ENCODE measurements around the gene IFITM10. TPM values are rescaled to one million over a fixed set of nuclear protein-coding genes. Genes with fewer than 3 reads are reported as not detected.

Gene IFITM10
- total RNA-seq, 1 experiment from 2014 or later: 0.59 TPM

- H3K4me3 Mint-ChIP-seq: no peak overlapping the region
- Histone ChIP-seq H3K27me3 (ENCODE audit: insufficient read depth, low read length) (no peaks in the 10 kb centered on the region), H3T11ph (ENCODE audit: low read length) (no peak overlapping the region), H3K23ac (ENCODE audit: insufficient read length, low read depth, low read length) (no peak overlapping the region), H3K4me2 (ENCODE audit: insufficient read depth, insufficient read length, low read length) (no peak overlapping the region), H3K27ac (ENCODE audit: insufficient read length, low read depth, low read length) (no peak overlapping the region), H4K20me1 (ENCODE audit: control insufficient read depth, insufficient read depth, insufficient read length) (no peaks in the 10 kb centered on the region), H3K23me2 (ENCODE audit: insufficient read length, low read depth, low read length, poor library complexity, severe bottlenecking) (no peaks in the 10 kb centered on the region), H2AFZ (ENCODE audit: low read length) (no peak overlapping the region), H3K79me1 (ENCODE audit: insufficient read depth, low read depth, low read length, poor library complexity, severe bottlenecking) (no peaks in the 10 kb centered on the region), H3K79me2 (ENCODE audit: insufficient read depth, low read length) (no peaks in the 10 kb centered on the region), H2AK5ac (ENCODE audit: insufficient read length, low read length) (no peak overlapping the region), H3K4me1 (ENCODE audit: insufficient read depth, low read length) (peaks cover 6% of the 10 kb centered on the region; the same call in 1 of the 2 replicates), H3K4ac (ENCODE audit: low read depth, low read length) (no peak overlapping the region), H2BK5ac (ENCODE audit: insufficient read length, low read length) (no peak overlapping the region), H3K18ac (ENCODE audit: insufficient read length, low read depth, low read length) (no peak overlapping the region), H3K9me3 (ENCODE audit: control insufficient read depth, low read depth, low read length) (no peaks in the 10 kb centered on the region), H3K56ac (ENCODE audit: insufficient read length, low read depth, low read length) (no peak overlapping the region), H2BK12ac (ENCODE audit: insufficient read length, low read depth, low read length) (no peak overlapping the region), H3K14ac (ENCODE audit: insufficient read depth, low read length) (no peak overlapping the region), H3K9ac (ENCODE audit: extremely low read depth, insufficient read length, low read length) (no peak overlapping the region), H4K8ac (replicated peaks; ENCODE audit: insufficient read length, low read depth, low read length) (no peak overlapping the region), H4K5ac (ENCODE audit: insufficient read length, low read depth, low read length) (no peak overlapping the region), H2BK20ac (ENCODE audit: low read depth, low read length, poor library complexity, severe bottlenecking) (no peak overlapping the region), H2BK15ac (ENCODE audit: low read depth, low read length) (no peak overlapping the region), H4K91ac (ENCODE audit: insufficient read length, low read depth, low read length) (no peak overlapping the region), H2BK120ac (ENCODE audit: low read depth, low read length, poor library complexity, severe bottlenecking) (no peak overlapping the region)
- no peak for DNase-seq
- H3K36me3 Mint-ChIP-seq (ENCODE audit: insufficient read depth in 1 of 3, low read depth in 3 of 3): no peaks in the 10 kb centered on the region; a peak in 1 of 7 replicates
- H3K27ac Mint-ChIP-seq: no peak overlapping the region
- peaks cover 36% of the 10 kb centered on the region for H3K27me3 Mint-ChIP-seq (ENCODE audit: low read depth)
- WGBS (ENCODE audit: extremely low coverage, insufficient read length, low lambda C conversion rate): no CpG with 5 or more reads among the region's 5 CpGs
- H3K4me1 Mint-ChIP-seq: peaks cover 12 to 24% of the 10 kb centered on the region in 2 experiments
- TF ChIP-seq CTCF (conservative IDR thresholded peaks at IDR 0.05): no peak
- peaks cover 4 to 9% of the 10 kb centered on the region in 2 experiments; a peak in 3 of 5 replicates for H3K9me3 Mint-ChIP-seq
Observed at GRCh38 chr11:1776944-1777715, 26.7 kb upstream of the IFITM10 start.

All from H9 (cell line).